ENCODE results near the gene ABHD10.

Gene ABHD10

DNA sequence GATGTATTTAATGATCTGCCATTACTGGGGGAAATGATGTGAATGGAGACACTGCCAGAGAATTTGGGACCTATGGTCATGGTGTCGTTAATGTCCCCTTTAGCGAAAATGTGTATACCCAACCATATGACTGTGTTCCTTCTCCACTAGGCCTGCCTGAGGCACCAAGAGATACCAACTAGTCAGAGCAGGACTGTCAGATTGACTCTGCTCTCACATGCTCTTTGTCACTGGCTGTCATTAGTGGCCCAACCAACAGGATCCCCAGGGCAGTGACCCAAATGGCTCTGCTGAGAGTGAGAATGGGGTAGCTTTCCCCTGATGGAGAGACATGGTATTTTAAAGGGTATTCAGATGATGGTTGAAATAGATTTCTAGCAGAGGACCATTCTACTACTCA lies 22.7 kb downstream of the ABHD10 start:
- no peak for DNase-seq (ENCODE audit: low spot score)

GRCh38 chr3:112002096-112002971 lies 23.5 kb downstream of the ABHD10 start:
- no peak for DNase-seq (ENCODE audit: low spot score)

DNA sequence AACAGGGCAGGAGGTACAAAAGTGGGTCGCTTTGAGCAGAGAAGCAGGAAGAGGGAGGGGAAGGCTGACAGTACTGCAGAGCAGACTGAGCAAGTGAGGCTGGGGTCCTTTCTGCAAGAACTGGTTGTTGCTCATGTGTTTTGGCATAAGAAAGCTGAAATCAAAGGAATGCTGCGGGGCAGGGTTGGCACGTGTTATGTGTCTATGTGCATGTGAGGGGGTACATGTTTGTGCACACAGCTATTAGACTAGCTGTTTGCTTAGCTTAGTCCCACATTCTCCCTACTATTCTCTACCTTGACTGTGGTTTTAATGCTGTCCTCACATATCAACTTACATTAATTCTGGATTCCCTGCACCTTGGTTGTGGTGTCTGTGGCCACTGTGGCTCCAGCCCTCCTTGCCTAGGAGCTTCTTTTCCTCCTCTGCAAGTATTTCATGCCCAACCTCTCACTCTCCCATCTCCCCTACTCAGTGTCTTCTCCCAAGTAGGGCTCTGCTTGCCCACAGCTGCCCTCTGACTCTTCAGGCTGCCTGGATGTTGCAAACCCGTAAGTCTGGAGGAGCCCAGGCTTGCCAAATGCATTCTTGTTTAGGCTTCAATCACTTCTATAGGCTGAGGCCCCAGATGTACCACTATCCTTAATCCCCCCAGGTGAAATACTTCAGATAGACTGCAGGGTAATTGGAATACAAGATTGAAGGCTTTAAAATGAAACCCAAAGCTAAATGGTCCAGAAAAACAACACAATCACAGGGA lies 24.7 kb downstream of the ABHD10 start:
- no peak for DNase-seq (ENCODE audit: low spot score)

DNA sequence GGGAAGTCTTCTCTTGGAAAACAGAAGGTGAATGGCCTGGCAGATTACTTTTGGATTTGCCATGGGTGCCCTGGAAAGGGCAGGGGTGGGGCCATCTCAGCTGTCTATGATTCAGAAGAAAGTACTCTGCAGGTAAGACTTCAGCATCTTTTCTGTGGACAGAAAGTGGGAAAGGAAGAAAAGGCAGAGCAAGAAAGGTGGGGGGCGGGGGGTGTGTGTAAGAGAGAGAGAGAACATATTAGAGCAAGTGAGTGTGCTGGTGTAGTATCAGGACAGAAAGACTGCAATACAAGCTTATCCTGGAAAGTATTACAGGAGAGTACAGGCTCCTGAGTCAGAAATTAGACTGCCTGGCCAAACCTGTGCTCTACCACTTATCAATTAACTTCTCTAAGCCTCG lies 25.4 kb downstream of the ABHD10 start:
- no peak for DNase-seq (ENCODE audit: low spot score)

DNA sequence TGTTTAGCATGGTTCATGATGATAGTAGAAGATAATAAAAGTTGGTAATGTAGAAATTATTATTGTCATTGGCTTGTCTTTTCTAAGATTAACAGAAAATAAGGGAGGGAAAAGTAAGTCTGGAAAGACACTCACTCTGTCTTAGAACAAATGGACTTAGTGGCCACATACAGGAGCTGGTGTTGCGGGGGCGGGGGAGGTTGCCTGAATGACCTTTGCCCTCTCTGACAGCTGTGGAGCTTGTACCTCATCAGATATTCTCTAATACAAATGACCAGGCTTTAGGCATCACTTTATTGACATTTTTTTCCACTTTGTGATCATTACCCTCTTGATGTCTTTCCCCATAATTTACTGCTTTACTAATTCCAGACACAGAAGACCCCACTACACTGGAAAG lies 25.8 kb downstream of the ABHD10 start:
- DNase-seq (ENCODE audit: low spot score), result no peak

GRCh38 chr3:112005091-112005672 lies 26.4 kb downstream of the ABHD10 start:
- DNase-seq (ENCODE audit: low spot score), result no peak

DNA sequence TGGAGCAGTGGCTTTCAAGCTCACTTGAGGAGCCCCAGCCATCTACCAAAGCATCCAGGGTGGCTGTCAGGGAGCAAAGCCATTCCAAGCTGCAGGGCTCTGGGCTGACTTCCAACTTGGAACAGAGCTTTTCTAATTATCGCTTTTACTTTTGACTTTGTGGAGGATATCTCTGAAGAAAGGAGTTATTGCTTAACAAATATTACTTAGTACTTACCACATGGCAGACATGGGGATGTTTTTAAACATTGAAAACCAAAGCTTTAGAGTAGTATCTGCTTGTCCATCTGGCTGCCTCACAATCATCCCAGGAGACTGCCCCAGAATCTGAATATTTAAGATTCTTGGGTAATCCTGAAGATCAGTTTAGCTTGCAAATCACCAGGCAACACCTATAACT lies 28.8 kb downstream of the ABHD10 start:
- DNase-seq (ENCODE audit: low spot score), result no peak

DNA sequence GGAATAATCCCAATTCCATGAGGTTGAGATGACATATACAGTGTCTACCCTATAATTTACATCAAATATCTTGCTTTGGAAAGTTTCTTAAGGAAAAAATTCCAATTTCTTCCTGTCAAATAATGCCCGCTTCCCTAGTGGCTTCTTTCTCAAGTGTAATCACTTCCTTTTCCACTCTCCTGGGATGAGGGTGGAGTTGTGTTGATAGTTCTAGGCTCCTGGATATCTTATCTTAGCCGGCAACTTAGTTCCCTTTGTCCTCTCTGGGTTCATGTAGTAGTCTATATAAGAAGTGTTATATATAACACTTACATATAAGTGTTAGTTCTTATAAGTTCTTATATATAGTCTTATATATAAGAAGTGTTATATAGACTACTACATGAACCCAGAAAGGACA lies 30.8 kb downstream of the ABHD10 start:
- DNase-seq (ENCODE audit: low spot score), result no peak

GRCh38 chr3:112010636-112011035 lies 31.8 kb downstream of the ABHD10 start:
- DNase-seq (ENCODE audit: low spot score), result no peak

GRCh38 chr3:112011376-112011940 lies 32.6 kb downstream of the ABHD10 start:
- no peak for DNase-seq (ENCODE audit: low spot score)

DNA sequence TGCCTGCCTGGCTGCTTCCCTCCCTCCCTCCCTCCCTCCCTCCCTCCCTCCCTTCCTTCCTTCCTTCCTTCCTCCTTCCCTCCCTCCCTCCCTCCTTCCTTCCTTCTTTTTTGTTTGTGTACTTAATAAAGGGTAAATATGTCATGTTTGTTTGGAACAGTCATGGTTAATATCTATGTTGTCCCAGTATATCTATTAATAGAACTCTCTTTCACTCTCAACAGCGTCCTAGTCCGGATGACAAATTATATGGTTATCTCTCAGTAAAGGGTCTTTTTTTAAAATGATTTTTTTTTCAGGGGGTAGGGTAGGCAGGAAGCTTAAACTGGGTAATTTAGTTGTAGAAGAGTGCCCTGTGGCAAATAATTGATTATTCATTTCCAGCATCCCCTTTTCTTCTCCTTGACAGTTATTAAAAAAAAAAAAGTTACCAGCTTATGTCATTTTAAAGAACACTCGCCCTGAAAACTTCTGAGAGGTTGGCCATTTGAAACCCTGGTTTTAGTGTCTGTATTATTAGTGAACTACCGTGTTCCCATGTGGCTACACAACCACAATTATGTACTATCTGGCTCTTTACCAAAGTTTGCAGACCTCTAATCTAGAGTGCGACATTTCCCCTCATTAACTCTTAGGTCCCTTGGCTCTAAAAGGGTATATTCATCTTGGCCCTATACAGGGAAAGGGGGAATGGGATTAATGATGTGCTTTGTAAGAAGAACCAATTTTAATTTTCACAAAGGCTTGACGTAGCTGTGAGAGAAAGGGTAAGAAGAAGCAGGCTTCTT lies 33.6 kb downstream of the ABHD10 start:
- no peak for DNase-seq (ENCODE audit: low spot score)

GRCh38 chr3:112013058-112013783 lies 34.4 kb downstream of the ABHD10 start:
- peak; percentile 72 for DNase-seq (ENCODE audit: low spot score)

- no peak for DNase-seq (ENCODE audit: low spot score)
Measured at GRCh38 chr3:112013784-112014143, 34.9 kb downstream of the ABHD10 start.

GRCh38 chr3:112017091-112017490 lies 38.3 kb downstream of the ABHD10 start:
- DNase-seq (ENCODE audit: low spot score), result no peak

DNA sequence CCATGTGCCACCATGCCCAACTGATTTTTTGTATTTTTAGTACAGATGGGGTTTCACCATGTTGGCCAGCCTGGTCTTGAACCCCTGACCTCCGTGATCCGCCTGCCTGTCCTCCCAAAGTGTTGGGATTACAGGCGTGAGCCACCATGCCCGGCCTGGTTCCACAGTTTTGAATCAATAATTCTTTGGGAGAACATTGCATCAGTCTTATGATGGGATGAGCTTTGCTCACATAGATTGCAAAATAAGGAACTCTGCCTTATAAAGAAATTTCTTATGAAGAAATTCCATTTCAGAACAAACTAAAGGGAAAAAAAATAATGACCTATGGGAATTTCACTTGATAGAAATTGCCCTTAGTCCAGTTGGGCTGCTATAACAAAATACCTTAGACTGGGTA lies 39.9 kb downstream of the ABHD10 start:
- DNase-seq (ENCODE audit: low spot score), result no peak

DNA sequence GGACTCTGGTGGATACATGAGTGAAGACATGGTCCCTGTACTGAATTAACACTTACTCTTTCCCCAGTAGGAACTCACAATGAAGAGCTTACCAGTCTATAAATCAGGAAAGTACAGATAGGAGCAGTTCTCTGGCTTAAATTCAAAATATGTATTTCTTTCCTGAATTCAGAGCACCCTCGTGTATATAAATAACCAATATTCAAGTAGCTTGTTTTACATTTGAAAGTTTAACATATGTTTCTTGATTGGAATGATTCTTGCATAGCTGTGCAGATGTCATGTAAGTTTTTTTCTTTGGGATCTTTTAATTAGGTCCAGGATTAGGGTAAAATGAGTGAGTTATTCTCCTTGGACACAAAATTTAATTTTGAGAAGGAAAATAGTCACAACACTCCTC lies 40.9 kb downstream of the ABHD10 start:
- no peak for DNase-seq (ENCODE audit: low spot score)

DNA sequence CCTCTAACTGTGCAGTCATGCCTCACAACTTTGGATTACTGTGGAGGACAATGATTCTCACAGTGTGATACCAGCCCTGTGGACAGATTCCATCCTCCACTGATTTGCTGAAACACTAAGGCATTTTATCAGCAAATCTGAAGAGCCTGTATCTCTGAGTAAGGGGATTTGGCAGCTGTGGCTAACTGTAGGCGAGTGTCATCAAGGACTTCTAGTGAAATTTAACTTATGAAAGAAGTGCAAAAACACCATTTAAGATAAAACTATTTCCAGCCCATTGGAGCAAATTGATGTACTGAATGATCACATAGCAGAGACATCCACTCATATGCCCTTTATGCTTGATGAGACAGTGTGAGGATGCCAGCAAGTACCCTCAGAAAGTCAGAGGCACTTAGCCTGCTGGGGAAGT lies 41.9 kb downstream of the ABHD10 start:
- no peak for DNase-seq (ENCODE audit: low spot score)

DNA sequence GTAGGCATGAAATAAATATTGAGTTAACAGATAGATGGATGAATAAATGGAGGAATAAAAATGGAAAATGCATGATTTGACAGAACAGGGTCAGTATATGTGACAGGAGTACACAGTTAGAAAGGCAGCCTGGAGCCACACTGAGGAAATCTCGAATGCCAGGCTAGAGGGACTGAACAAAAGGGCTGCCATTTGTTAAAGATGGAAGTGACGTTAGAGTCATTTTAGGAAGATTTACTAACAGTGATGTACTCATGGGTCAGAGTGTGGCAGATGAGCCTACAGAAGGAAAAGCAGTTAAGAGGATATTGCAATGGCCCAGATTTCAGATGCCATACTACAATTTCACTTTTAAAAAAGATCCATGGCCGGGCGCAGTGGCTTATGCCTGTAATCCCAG lies 48.3 kb downstream of the ABHD10 start:
- DNase-seq (ENCODE audit: low spot score), result no peak

DNA sequence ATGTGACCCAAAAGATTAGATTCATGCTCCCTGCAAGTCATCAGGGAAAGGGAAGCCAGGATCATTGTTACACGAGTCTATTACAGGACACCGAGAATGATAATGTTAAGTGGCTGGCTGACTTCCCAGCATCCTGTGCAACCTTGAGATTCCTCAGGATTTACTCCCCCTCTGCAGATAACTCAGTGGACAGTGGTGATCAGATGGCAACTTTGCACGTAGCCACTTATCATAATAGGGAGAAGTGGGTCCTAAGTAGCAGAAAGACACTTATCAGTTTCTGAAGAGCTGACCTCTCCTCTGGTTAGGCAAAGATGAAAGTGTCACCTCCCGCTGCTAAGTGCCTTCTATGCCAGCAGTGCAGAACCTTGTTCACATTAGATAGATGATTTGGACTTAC lies 49.0 kb downstream of the ABHD10 start:
- DNase-seq (ENCODE audit: low spot score), result no peak

DNA sequence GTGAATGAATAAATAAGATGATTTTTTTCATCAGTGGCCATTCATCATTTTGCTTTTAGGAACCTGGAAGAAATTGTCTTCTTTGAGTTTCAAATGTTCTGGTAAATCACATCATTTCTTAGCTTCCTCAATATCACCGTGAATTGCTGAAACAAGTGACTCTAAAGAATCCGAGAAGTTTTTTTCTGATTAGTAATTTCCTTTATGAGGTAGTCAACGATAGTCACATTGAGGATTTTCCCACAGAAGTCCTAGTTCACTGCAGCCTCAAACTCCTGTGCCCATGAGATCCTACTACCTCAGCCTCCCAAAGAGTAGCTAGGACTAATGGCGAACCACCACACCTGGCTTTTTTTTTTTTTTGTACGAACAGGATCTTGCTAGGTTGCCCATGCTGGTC lies 52.1 kb downstream of the ABHD10 start:
- DNase-seq (ENCODE audit: low spot score), result no peak

DNA sequence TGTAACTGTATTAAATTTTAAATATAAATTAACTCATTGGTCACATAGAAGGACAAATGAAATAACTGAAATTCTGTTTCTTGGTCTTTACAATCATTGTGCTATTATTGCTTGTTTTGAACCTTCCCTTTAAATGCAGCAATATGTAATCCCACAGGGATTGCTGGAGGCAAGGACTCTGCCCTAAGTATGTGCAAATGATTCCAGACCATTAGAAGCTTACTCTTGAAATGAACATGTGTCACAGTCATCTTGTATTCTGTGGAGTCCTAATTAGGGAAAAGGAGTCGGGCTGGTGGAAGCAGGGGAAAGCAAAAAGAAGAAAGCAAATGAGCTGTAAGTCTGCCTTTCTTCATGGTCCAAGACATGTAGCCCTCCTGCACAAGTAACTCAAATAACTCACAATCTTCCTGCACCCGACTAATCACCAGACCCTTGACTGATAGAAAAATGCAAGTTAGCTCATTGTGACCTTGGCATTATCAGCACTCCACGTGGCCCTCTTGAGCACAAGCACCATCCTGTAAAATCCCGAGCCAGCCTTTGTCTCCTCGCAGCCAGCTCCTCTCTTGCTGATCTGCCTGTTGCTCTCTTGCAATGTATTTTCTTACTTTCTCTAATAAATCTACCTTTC lies 53.4 kb downstream of the ABHD10 start:
- DNase-seq (ENCODE audit: low spot score), result no peak
